ENCODE data around the gene NACC2.

DNA sequence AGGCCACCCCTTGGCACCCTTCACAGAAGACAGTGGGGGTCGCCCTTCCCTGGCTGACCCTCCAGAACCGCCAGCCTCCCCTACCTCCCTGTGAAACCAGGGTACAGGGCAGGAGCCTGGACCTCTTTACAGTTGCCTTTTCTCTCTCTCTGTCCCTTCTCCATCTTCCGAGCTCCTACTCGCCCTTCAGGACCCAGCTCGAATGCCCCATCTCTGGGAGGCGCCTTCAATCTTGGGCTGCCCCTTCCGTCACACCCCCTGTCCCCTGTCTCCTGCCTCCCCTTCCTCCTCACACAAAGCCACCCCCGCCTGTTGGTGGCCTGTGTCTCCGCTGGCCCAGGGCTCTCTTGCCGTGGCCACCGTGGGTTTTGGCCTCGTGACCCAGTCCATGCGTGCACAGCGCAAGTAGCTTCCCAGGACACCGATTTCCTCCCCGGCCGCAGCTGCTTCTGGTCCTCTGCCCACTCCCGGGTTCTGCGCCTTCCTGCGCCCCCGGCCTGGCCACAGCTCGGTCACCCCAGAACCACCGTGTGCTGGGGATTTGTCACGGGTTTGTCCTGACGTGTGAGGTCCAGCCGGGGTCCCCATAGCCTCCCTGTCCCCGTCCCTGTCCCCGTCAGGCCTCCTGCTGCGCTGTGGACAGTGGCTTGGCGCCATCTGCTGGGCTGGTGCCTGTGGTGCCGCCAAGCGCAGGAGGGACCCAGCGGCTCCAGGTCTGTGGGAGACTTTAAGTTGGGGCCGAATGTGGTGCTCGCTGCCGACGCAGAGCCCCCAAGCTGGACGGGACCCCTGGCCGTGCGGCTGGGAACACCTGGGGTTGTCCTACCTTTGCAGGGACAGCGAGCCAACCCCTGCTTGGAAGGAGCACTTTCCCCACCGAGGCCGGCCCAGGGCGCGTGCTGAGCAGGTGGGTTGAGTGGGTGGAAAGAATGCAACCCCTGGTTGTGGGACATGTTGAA lies 27.6 kb upstream of the NACC2 start:
- no peak for TF ChIP-seq ARNTL (CRISPR knock-in tag; IDR thresholded peaks at IDR 0.05; ENCODE audit: borderline replicate concordance, low read depth)
- TF ChIP-seq TCF4 (CRISPR knock-in tag; IDR thresholded peaks at IDR 0.05; ENCODE audit: borderline replicate concordance) = no peak
